HFF-Myc (cell line): ENCODE data around the gene PADI2.

Experiments used
- DNase-seq: peaks from one replicate; pipeline ENCODE4 v3.0.0-alpha.2; 2011; ENCODE audit warnings: low read depth; ENCODE audit errors: extremely low read depth
- H3K4me3 ChIP-seq: replicated peaks from 2 replicates; pipeline ENCODE4 v1.5.1; 2011; ENCODE audit warnings: low read depth, mild to moderate bottlenecking, control low read depth, low read length
- CTCF ChIP-seq: IDR thresholded peaks from 2 replicates; pipeline ENCODE4 v1.5.1; 2012; ENCODE audit warnings: mild to moderate bottlenecking, low read depth, low read length, control low read depth; ENCODE audit errors: missing control alignments

The PADI2 gene

GRCh38 chr1:17163371-17163770 is 44.1 kb upstream of the PADI2 start:
- TF ChIP-seq CTCF, result no peak

GRCh38 chr1:17162941-17163340 is 43.7 kb upstream of the PADI2 start:
- TF ChIP-seq CTCF, result no peak
- H3K4me3 ChIP-seq, result no peak overlapping the region
- no peak for DNase-seq

More at GRCh38 chr1:17163371-17163770, 44.1 kb upstream of the PADI2 start:
- H3K4me3 ChIP-seq, result no peak overlapping the region
- no peak for DNase-seq

GRCh38 chr1:17161926-17162800 is 42.9 kb upstream of the PADI2 start:
- TF ChIP-seq CTCF, result no peak
- H3K4me3 ChIP-seq, result no peak overlapping the region
- DNase-seq, result no peak

GRCh38 chr1:17161137-17161740 is 42.0 kb upstream of the PADI2 start:
- no peak for TF ChIP-seq CTCF
- H3K4me3 ChIP-seq, result no peak overlapping the region
- DNase-seq, result no peak

GRCh38 chr1:17158961-17159360 is 39.7 kb upstream of the PADI2 start:
- TF ChIP-seq CTCF, result no peak
- H3K4me3 ChIP-seq, result no peak overlapping the region
- no peak for DNase-seq

GRCh38 chr1:17156108-17156507 is 36.9 kb upstream of the PADI2 start:
- no peak overlapping the region for H3K4me3 ChIP-seq
- no peak for DNase-seq
- TF ChIP-seq CTCF, result no peak
